GM12878 (cell line): Measurements from ENCODE around the gene WDR41. TPM values are rescaled to one million over a fixed set of nuclear protein-coding genes. Genes with fewer than 3 reads are reported as not detected.

Experiments used
- ATAC-seq: fragments of 200-7000 bp; cut with Tn5 transposase; 3 replicates; pipeline ENCODE4 v1.9.1; 2020; ENCODE audit warnings: mild to moderate bottlenecking, moderate library complexity
- BruUV-seq: library from RNA; stranded (reverse); fragments of 400-500 nt; replicated peaks from 2 replicates; lab custom pipeline; 2021; lab: Mats Ljungman, UMichigan
- CTCF ChIA-PET: fragments of 300-600 bp; sonication (Branson Sonifier 250); formaldehyde crosslinking; extraction: SDS; loops from one replicate; lab custom pipeline; 2021; ENCODE audit warnings: inconsistent platforms; lab: Yijun Ruan, JAX
- POLR2A ChIA-PET: fragments of 350-600 bp; formaldehyde crosslinking; extraction: SDS; loops from one replicate; lab custom pipeline; 2021; ENCODE audit warnings: inconsistent platforms; lab: Charles Lee
- RAD21 ChIA-PET: fragments of 300-600 bp; sonication (Branson Sonifier 250); formaldehyde crosslinking; loops from one replicate; lab custom pipeline; 2023; ENCODE audit warnings: antibody characterized with exemption; ENCODE audit not compliant: unreplicated experiment; lab: Charles Lee
- SMC1A ChIA-PET: fragments of 300-600 bp; sonication (Branson Sonifier 250); formaldehyde crosslinking; loops from one replicate; lab custom pipeline; 2023; ENCODE audit not compliant: unreplicated experiment, uncharacterized antibody; lab: Charles Lee
- DNase-seq: peaks from one replicate; pipeline ENCODE4 v3.0.0-alpha.2; 2011; ENCODE audit warnings: low read depth, low spot score
- FAIRE-seq: peaks from 3 replicates; lab custom pipeline; 2011; peaks lifted over from hg19 to GRCh38; lab: Jason Lieb, UNC
- H2AFZ ChIP-seq: 2 replicates; pipeline ENCODE4 v1.6.0; 2011; ENCODE audit warnings: low read depth, low read length, control low read depth; ENCODE audit not compliant: control insufficient read depth
- H3K27ac ChIP-seq: 2 replicates; pipeline ENCODE4 v1.5.1; 2011; ENCODE audit warnings: control low read depth; ENCODE audit not compliant: control insufficient read depth, insufficient read depth
- H3K27me3 ChIP-seq, 2 experiments: replicated peaks in 1 of 2; 2 replicates each; pipeline versions ENCODE4 v1.6.0 to v1.6.1; 2011; ENCODE audit warnings: low read length in 1 of 2; ENCODE audit not compliant: control insufficient read depth in 2 of 2, insufficient read depth in 2 of 2
- H3K36me3 ChIP-seq, 2 experiments: 2 replicates each; pipeline ENCODE4 v1.5.1; 2011; ENCODE audit warnings: low read length in 1 of 2; ENCODE audit not compliant: control insufficient read depth in 2 of 2, insufficient read depth in 2 of 2
- H3K4me1 ChIP-seq: 2 replicates; pipeline ENCODE4 v1.6.1; 2011; ENCODE audit warnings: mild to moderate bottlenecking, low read length, moderate library complexity, mixed read lengths; ENCODE audit not compliant: control insufficient read depth, insufficient read depth
- H3K4me2 ChIP-seq: 2 replicates; pipeline ENCODE4 v1.6.0; 2011; ENCODE audit warnings: control low read depth; ENCODE audit not compliant: control insufficient read depth, insufficient read depth
- H3K4me3 ChIP-seq: fragments of 200-600 bp; sonication (generic); 2 replicates; pipeline ENCODE4 v1.5.1; 2016
- H3K79me2 ChIP-seq: 2 replicates; pipeline ENCODE4 v1.6.0; 2011; ENCODE audit warnings: low read length; ENCODE audit not compliant: control insufficient read depth, insufficient read depth
- H3K9ac ChIP-seq: 2 replicates; pipeline ENCODE4 v1.8.0; 2011; ENCODE audit warnings: low read length, control low read depth, mixed read lengths; ENCODE audit not compliant: control insufficient read depth, insufficient read depth
- H3K9me3 ChIP-seq: replicated peaks from 3 replicates; pipeline ENCODE4 v1.5.1; 2011; ENCODE audit warnings: mild to moderate bottlenecking, low read length; ENCODE audit not compliant: control insufficient read depth, insufficient read depth
- H4K20me1 ChIP-seq: 2 replicates; pipeline ENCODE4 v1.6.0; 2011; ENCODE audit not compliant: control insufficient read depth, insufficient read depth
- ATF3 ChIP-seq: IDR thresholded peaks from 2 replicates; pipeline ENCODE4 v1.6.1; 2011; ENCODE audit warnings: low read depth, mild to moderate bottlenecking, low read length, moderate library complexity, borderline replicate concordance; ENCODE audit errors: extremely low read depth
- BRCA1 ChIP-seq: IDR thresholded peaks from 2 replicates; pipeline ENCODE4 v1.6.1; 2011; ENCODE audit warnings: low read depth, low read length, improper control_type of control experiment
- CREM ChIP-seq: IDR thresholded peaks from 2 replicates; pipeline ENCODE4 v1.6.1; 2014; ENCODE audit warnings: antibody characterized with exemption, low read depth
- HDAC6 ChIP-seq: fragments of 200-600 bp; sonication (generic); IDR thresholded peaks from one replicate; pipeline ENCODE4 v1.8.0; 2017; ENCODE audit warnings: antibody characterized with exemption; ENCODE audit not compliant: unreplicated experiment
- IRF5 ChIP-seq: fragments of 450-650 bp; IDR thresholded peaks from 2 replicates; pipeline ENCODE4 v1.6.1; 2017; ENCODE audit warnings: borderline replicate concordance
- MLLT1 ChIP-seq: fragments of 450-650 bp; IDR thresholded peaks from 2 replicates; pipeline ENCODE4 v1.6.1; 2016; ENCODE audit warnings: mild to moderate bottlenecking
- MYB ChIP-seq: fragments of 150-350 bp; IDR thresholded peaks from 2 replicates; pipeline ENCODE4 v1.6.1; 2014; ENCODE audit warnings: mild to moderate bottlenecking, low read depth, low read length, borderline replicate concordance
- NFXL1 ChIP-seq: fragments of 450-650 bp; IDR thresholded peaks from 2 replicates; pipeline ENCODE4 v1.6.1; 2017; ENCODE audit warnings: antibody characterized with exemption, mild to moderate bottlenecking, borderline replicate concordance
- NFYA ChIP-seq: IDR thresholded peaks from 2 replicates; pipeline ENCODE4 v1.6.1; 2011; ENCODE audit warnings: low read depth, mild to moderate bottlenecking, low read length, improper control_type of control experiment, borderline replicate concordance
- NFYB ChIP-seq: IDR thresholded peaks from 2 replicates; pipeline ENCODE4 v1.6.1; 2011; ENCODE audit warnings: low read depth, mild to moderate bottlenecking, low read length, improper control_type of control experiment, moderate library complexity; ENCODE audit not compliant: insufficient read depth
- RBBP5 ChIP-seq: fragments of 200-600 bp; sonication (generic); conservative IDR thresholded peaks from 2 replicates; pipeline ENCODE4 v1.6.1; 2016
- RFX5 ChIP-seq: IDR thresholded peaks from 2 replicates; pipeline ENCODE4 v1.6.1; 2011; ENCODE audit warnings: low read depth, low read length, improper control_type of control experiment
- STAT3 ChIP-seq: IDR thresholded peaks from 2 replicates; pipeline ENCODE4 v1.6.1; 2011; ENCODE audit warnings: low read depth, low read length, improper control_type of control experiment
- SUPT20H ChIP-seq: IDR thresholded peaks from 2 replicates; pipeline ENCODE4 v1.6.1; 2011; ENCODE audit warnings: low read depth, mild to moderate bottlenecking, low read length, moderate library complexity, borderline replicate concordance; ENCODE audit not compliant: control insufficient read depth
- ZNF207 ChIP-seq: fragments of 450-650 bp; IDR thresholded peaks from 2 replicates; pipeline ENCODE4 v1.6.1; 2014; ENCODE audit warnings: antibody characterized with exemption, mild to moderate bottlenecking, borderline replicate concordance
- ZNF217 ChIP-seq: fragments of 450-650 bp; IDR thresholded peaks from 2 replicates; pipeline ENCODE4 v1.6.1; 2017; ENCODE audit warnings: antibody characterized with exemption, mild to moderate bottlenecking
- ZNF687 ChIP-seq: fragments of 450-650 bp; IDR thresholded peaks from 2 replicates; pipeline ENCODE4 v1.6.1; 2017; ENCODE audit warnings: mild to moderate bottlenecking, moderate library complexity
- WGBS: methylation state at CpG from one replicate; pipeline ENCODE4 v1.1.6; 2016; ENCODE audit warnings: low lambda C conversion rate; ENCODE audit not compliant: insufficient replicate concordance, insufficient coverage; ENCODE audit errors: missing lambda C conversion rate; 5-methylcytosine and 5-hydroxymethylcytosine counted together
- in situ Hi-C: fragments of 300-500 bp; cut with MboI; formaldehyde crosslinking; loops from 9 replicates; pipeline ENCODE4 v1.14.3; 2018; ENCODE audit warnings: mixed read lengths
- intact Hi-C: fragments of 100-400 bp; cut with micrococcal nuclease; formaldehyde crosslinking; loops from one replicate; pipeline ENCODE4 v1.14.2; 2022; ENCODE audit not compliant: unreplicated experiment
- polyA plus RNA-seq, 11 experiments: library from polyadenylated mRNA; depleted of rRNA in 4 of 11; unstranded in 6 of 11; stranded (reverse) in 5 of 11; fragments of >200 nt; fragmentation: Nextera tagmentation in 4 of 11; fragmentation: Illumina TruSeq in 1 of 11; extraction: Ambion mirVana in 4 of 11; extraction: Trizol in 1 of 11; gene quantifications; 1 replicate in 1 of 11; 2 replicates in 10 of 11; pipeline versions ENCODE4 v1.2.1 to v1.2.3, GENCODE V29; 2011 to 2016; ENCODE audit warnings: inconsistent platforms in 2 of 11, missing spikeins in 2 of 11, low read depth in 1 of 11
- total RNA-seq, 4 experiments: library from RNA; depleted of rRNA in 3 of 4; stranded (reverse); fragments of >200 nt in 3 of 4; fragmentation: Illumina TruSeq in 1 of 4; extraction: Trizol in 1 of 4; gene quantifications; 2 replicates each; pipeline versions ENCODE4 v1.2.1 to v1.2.3, GENCODE V29; 2013 to 2021

The WDR41 gene
- total and polyA plus RNA-seq, 10 of the 15 experiments (the other 5 are each of a cell fraction or from before 2014, with no cell fraction given) = 60.0 to 124 (median 84.4) TPM

- DNase-seq = no peak
- ChIA-PET RAD21 (no interaction called here), POLR2A (interaction anchor here (1.4 kb wide), 1 partner anchor 14 kb away, joined by 6 read pairs; no protein-coding TSS in a partner anchor), CTCF (interaction anchor here (1.0 kb wide), 1 partner anchor 13 kb away, joined by 3 read pairs; no protein-coding TSS in a partner anchor), SMC1A (interaction anchor here (1.2 to 4.0 kb wide), 2 partner anchors 12 to 20 kb away, joined by 4 to 22 read pairs; no protein-coding TSS in a partner anchor)
- H3K27ac ChIP-seq = no peak overlapping the region
- BruUV-seq = no TSS peak
- in situ Hi-C loops = no loop called here
- WGBS = 74% methylated on average over 10 of the region's 10 CpGs
- TF ChIP-seq HDAC6 (no peak), IRF5 (no peak), RBBP5 (no peak), ATF3 (no peak), NFYB (no peak), STAT3 (no peak), MYB (no peak), ZNF687 (no peak), SUPT20H (no peak), BRCA1 (no peak), MLLT1 (no peak), RFX5 (no peak), ZNF217 (no peak), CREM (no peak), ZNF207 (no peak), NFXL1 (no peak), NFYA (no peak)
- H2AFZ ChIP-seq = no peak overlapping the region
- ATAC-seq = no peak
- H3K4me1 ChIP-seq = no peaks in the 10 kb centered on the region
- no peaks in the 10 kb centered on the region; the same call in 2 of the 3 replicates for H3K9me3 ChIP-seq
- no peak overlapping the region for H3K4me2 ChIP-seq
- intact Hi-C loops = no loop called here
- no peaks in the 10 kb centered on the region for H4K20me1 ChIP-seq
- no peak overlapping the region for H3K4me3 ChIP-seq
- no peaks in the 10 kb centered on the region for H3K36me3 ChIP-seq
- no peak for FAIRE-seq
- H3K9ac ChIP-seq = no peak overlapping the region
- H3K27me3 ChIP-seq = no peaks in the 10 kb centered on the region
- H3K79me2 ChIP-seq = no peaks in the 10 kb centered on the region
These were observed 100.8 kb downstream of the WDR41 start for GRCh38 chr5:77391240-77391765.
